GM20431 (cell line): ENCODE data around the gene LPAR2.
"Not testable (repeated sequence)": the region's sequence is repeated elsewhere in the genome, so short reads cannot be mapped to it uniquely, and the experiment has no call there.

ENCODE experiments used
- in situ Hi-C: fragments of 300-500 bp; cut with MseI, MboI; formaldehyde crosslinking; loops from one replicate; pipeline ENCODE4 v1.15.0; 2020; ENCODE audit warnings: low sequenced_read_pairs; ENCODE audit not compliant: unreplicated experiment

LPAR2 gene

GRCh38 chr19:19606021-19606420 is 22.0 kb downstream of the LPAR2 start:
- in situ Hi-C loops = no loop called here

GRCh38 chr19:19602713-19603324 is 25.2 kb downstream of the LPAR2 start:
- in situ Hi-C loops = no loop called here

GRCh38 chr19:19602136-19602712 is 25.8 kb downstream of the LPAR2 start:
- in situ Hi-C loops = no loop called here

GRCh38 chr19:19600793-19601330 is 27.2 kb downstream of the LPAR2 start:
- in situ Hi-C loops = no loop called here

GRCh38 chr19:19598728-19599451 is 29.1 kb downstream of the LPAR2 start:
- in situ Hi-C loops = not testable (repeated sequence)

- in situ Hi-C loops = no loop called here
These were observed 30.2 kb downstream of the LPAR2 start for GRCh38 chr19:19597809-19598306.

- in situ Hi-C loops = no loop called here
These were observed 32.8 kb downstream of the LPAR2 start for GRCh38 chr19:19595171-19595701.

GRCh38 chr19:19594381-19594780 is 33.6 kb downstream of the LPAR2 start:
- in situ Hi-C loops = no loop called here

- in situ Hi-C loops = no loop called here
These were observed 35.3 kb downstream of the LPAR2 start for GRCh38 chr19:19592690-19593089.

- in situ Hi-C loops = no loop called here
These were observed 36.7 kb downstream of the LPAR2 start for GRCh38 chr19:19591133-19591825.

- in situ Hi-C loops = no loop called here
These were observed 39.5 kb downstream of the LPAR2 start for GRCh38 chr19:19588546-19588945.

- in situ Hi-C loops = no loop called here
These were observed 40.2 kb downstream of the LPAR2 start for GRCh38 chr19:19587771-19588170.

GRCh38 chr19:19584356-19584755 is 43.7 kb downstream of the LPAR2 start:
- in situ Hi-C loops = no loop called here

- in situ Hi-C loops = no loop called here
These were observed 45.5 kb downstream of the LPAR2 start for GRCh38 chr19:19582471-19582870.

- in situ Hi-C loops = no loop called here
These were observed 46.6 kb downstream of the LPAR2 start for GRCh38 chr19:19581391-19581790.

GRCh38 chr19:19580418-19580817 is 47.6 kb downstream of the LPAR2 start:
- in situ Hi-C loops = no loop called here

GRCh38 chr19:19579533-19580361 is 48.3 kb downstream of the LPAR2 start:
- in situ Hi-C loops = no loop called here

GRCh38 chr19:19578252-19578651 is 49.8 kb downstream of the LPAR2 start:
- in situ Hi-C loops = no loop called here

- in situ Hi-C loops = no loop called here
These were observed 52.6 kb downstream of the LPAR2 start for GRCh38 chr19:19575411-19575810.
